ENCODE results near the gene HOXA6.

Gene HOXA6

GRCh38 chr7:27173956-27174873 lies 26.6 kb upstream of the HOXA6 start, which contains the start of gene HOXA10:
Gene HOXA10 (minus strand): TSS chr7:27174320. CDS start chr7:27174306, 14 bp downstream.
- in situ Hi-C loops (cut with HindIII; ENCODE audit: low sequenced_read_pairs), result no loop called here

- in situ Hi-C loops (cut with HindIII; ENCODE audit: low sequenced_read_pairs), result no loop called here
Measured at GRCh38 chr7:27173511-27173955, 26.0 kb upstream of the HOXA6 start.

GRCh38 chr7:27172823-27173510 lies 25.4 kb upstream of the HOXA6 start:
- in situ Hi-C loops (cut with HindIII; ENCODE audit: low sequenced_read_pairs), result no loop called here

GRCh38 chr7:27172315-27172774 lies 24.8 kb upstream of the HOXA6 start:
- in situ Hi-C loops (cut with HindIII; ENCODE audit: low sequenced_read_pairs), result no loop called here

GRCh38 chr7:27171637-27172314 lies 24.2 kb upstream of the HOXA6 start:
- in situ Hi-C loops (cut with HindIII; ENCODE audit: low sequenced_read_pairs), result no loop called here

GRCh38 chr7:27171325-27171636 lies 23.7 kb upstream of the HOXA6 start:
- in situ Hi-C loops (cut with HindIII; ENCODE audit: low sequenced_read_pairs), result no loop called here

GRCh38 chr7:27170426-27171324 lies 23.1 kb upstream of the HOXA6 start:
- in situ Hi-C loops (cut with HindIII; ENCODE audit: low sequenced_read_pairs), result no loop called here

GRCh38 chr7:27169658-27170425 lies 22.3 kb upstream of the HOXA6 start:
- in situ Hi-C loops (cut with HindIII; ENCODE audit: low sequenced_read_pairs), result loop anchor here (10.0 kb wide), 1 partner anchor 315 kb away; no protein-coding TSS in a partner anchor

GRCh38 chr7:27168265-27168947 lies 20.8 kb upstream of the HOXA6 start:
- in situ Hi-C loops (cut with HindIII; ENCODE audit: low sequenced_read_pairs), result loop anchor here (10.0 kb wide), 1 partner anchor 314 kb away; no protein-coding TSS in a partner anchor

- in situ Hi-C loops (cut with HindIII; ENCODE audit: low sequenced_read_pairs), result loop anchor here (10.0 kb wide), 1 partner anchor 313 kb away; no protein-coding TSS in a partner anchor
Measured at GRCh38 chr7:27167916-27168264, 20.3 kb upstream of the HOXA6 start.

GRCh38 chr7:27166531-27167505 lies 19.2 kb upstream of the HOXA6 start:
- in situ Hi-C loops (cut with HindIII; ENCODE audit: low sequenced_read_pairs), result loop anchor here (10.0 kb wide), 1 partner anchor 312 kb away; no protein-coding TSS in a partner anchor

GRCh38 chr7:27165996-27166530 lies 18.5 kb upstream of the HOXA6 start:
- in situ Hi-C loops (cut with HindIII; ENCODE audit: low sequenced_read_pairs), result loop anchor here (10.0 kb wide), 1 partner anchor 311 kb away; no protein-coding TSS in a partner anchor

- in situ Hi-C loops (cut with HindIII; ENCODE audit: low sequenced_read_pairs), result loop anchor here (10.0 kb wide), 1 partner anchor 311 kb away; no protein-coding TSS in a partner anchor
Measured at GRCh38 chr7:27165089-27165995, 17.8 kb upstream of the HOXA6 start, which contains the start of gene HOXA9. Gene HOXA9 (minus strand): TSS chr7:27165537. CDS start chr7:27165457, 80 bp downstream.

GRCh38 chr7:27164367-27165088 lies 17.0 kb upstream of the HOXA6 start:
- in situ Hi-C loops (cut with HindIII; ENCODE audit: low sequenced_read_pairs), result loop anchor here (5.0 to 10.0 kb wide), 2 partner anchors 37 to 310 kb away; no protein-coding TSS in a partner anchor

- in situ Hi-C loops (cut with HindIII; ENCODE audit: low sequenced_read_pairs), result loop anchor here (5.0 to 10.0 kb wide), 2 partner anchors 37 to 309 kb away; no protein-coding TSS in a partner anchor
Measured at GRCh38 chr7:27164045-27164366, 16.4 kb upstream of the HOXA6 start.
